Right lobe of liver (tissue), 6 donors: ENCODE data around the gene NUP58. TPM values are rescaled to one million over a fixed set of nuclear protein-coding genes. Genes with fewer than 3 reads are reported as not detected.

Experiments
- ATAC-seq, 4 donors: fragments of 200-7000 bp; cut with Tn5 transposase; one replicate each; pipeline ENCODE4 v1.9.1; 2020; ENCODE audit warnings: mild to moderate bottlenecking in 4 of 4, moderate library complexity in 4 of 4
- DNase-seq, 3 donors: peaks; one replicate each; pipeline ENCODE4 v3.0.0-alpha.2; 2020
- H3K27ac ChIP-seq, 3 donors: fragments of 200-600 bp; one replicate each; pipeline ENCODE4 v1.8.0; 2022
- H3K27me3 ChIP-seq, 2 donors: fragments of 200-600 bp; one replicate each; pipeline ENCODE4 v1.8.0; 2022
- H3K36me3 ChIP-seq, 4 donors: fragments of 200-600 bp; sonication (generic) in 1 of 4; one replicate each; pipeline versions ENCODE4 v1.5.1 to v1.8.0; 2017 to 2022; ENCODE audit warnings: control low read depth in 1 of 4
- H3K4me1 ChIP-seq, 4 donors: fragments of 200-600 bp; sonication (generic) in 1 of 4; one replicate each; pipeline versions ENCODE4 v1.5.1 to v1.8.0; 2017 to 2022; ENCODE audit warnings: control low read depth in 1 of 4
- H3K4me3 ChIP-seq, 3 donors: fragments of 200-600 bp; one replicate each; pipeline ENCODE4 v1.8.0; 2022
- H3K9me3 ChIP-seq, 4 donors: fragments of 200-600 bp; sonication (generic) in 1 of 4; one replicate each; pipeline versions ENCODE4 v1.5.1 to v1.8.0; 2017 to 2022; ENCODE audit warnings: control low read depth in 1 of 4
- CTCF ChIP-seq, 4 donors: fragments of 200-600 bp in 3 of 4; fragments of 450-650 bp in 1 of 4; IDR thresholded peaks; one replicate each; pipeline versions ENCODE4 v1.5.1 to v1.8.0; 2016 to 2022; ENCODE audit warnings: antibody characterized with exemption in 4 of 4, mild to moderate bottlenecking in 2 of 4
- POLR2A ChIP-seq: fragments of 450-650 bp; IDR thresholded peaks from one replicate; pipeline ENCODE4 v1.6.1; 2017; ENCODE audit warnings: antibody characterized with exemption, mild to moderate bottlenecking
- WGBS: methylation state at CpG from one replicate; pipeline ENCODE4 v1.1.6; 2018; ENCODE audit warnings: low coverage, low lambda C conversion rate; ENCODE audit not compliant: insufficient coverage; ENCODE audit errors: missing lambda C conversion rate; 5-methylcytosine and 5-hydroxymethylcytosine counted together
- intact Hi-C, 2 donors: fragments of 100-400 bp; cut with DNase I; formaldehyde crosslinking; loops; one replicate each; pipeline versions ENCODE4 v1.11.2 to v1.14.1; 2022
- total RNA-seq, 6 experiments: library from RNA; depleted of rRNA in 2 of 6; stranded (reverse); fragments of >200 nt in 2 of 6; fragmentation: NEBNext Ultra II Directional in 3 of 6; extraction: Animal tissue kit (Norgen Biotek cat#: 25700) in 3 of 6; gene quantifications; one replicate each; pipeline versions ENCODE4 v1.1.0 to v1.2.4, GENCODE V29; 2016 to 2023
- donor health status: DM: no; HTN: yes; CAD: no.
- donor health status: DM: no; HTN: no; CAD: no.
- donor health status: DM: no; HTN: no; CAD: no.
- donor health status: DM: no; HTN: yes; CAD: no.
- donor health status: DM: no; HTN: yes; CAD: no.

Gene NUP58
- total RNA-seq, 6 experiments from 2014 or later: 11.7 to 33.2 (median 21.6) TPM

DNA sequence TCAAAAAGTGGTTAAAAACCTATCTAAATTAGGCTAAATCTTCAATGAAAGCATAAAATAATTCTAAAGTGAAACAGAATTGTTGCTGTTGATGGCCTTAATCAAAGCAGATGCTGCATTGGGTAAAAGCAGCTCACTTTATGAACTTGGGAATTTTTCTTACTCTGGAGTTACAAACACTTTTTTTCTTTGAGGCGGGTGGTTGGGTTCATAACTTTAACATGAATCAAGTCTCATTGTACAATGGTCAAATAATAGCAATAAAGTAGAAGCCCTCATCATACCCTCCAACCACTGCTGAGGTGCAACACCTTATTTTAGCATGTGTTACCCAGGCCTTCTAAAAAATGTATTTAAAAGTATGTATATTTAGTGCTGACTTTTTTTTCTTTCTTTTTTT is 29.1 kb downstream of the NUP58 start:
- H3K27ac ChIP-seq: no peak overlapping the region
- DNase-seq (no peak), ATAC-seq (no peak)
- WGBS: 100% methylated on average over 1 of the region's 1 CpG
- H3K36me3 ChIP-seq: peaks cover 0 to 73% (median 29%) of the 10 kb centered on the region in 4 donors
- H3K4me1 ChIP-seq: no peaks in the 10 kb centered on the region
- no peaks in the 10 kb centered on the region for H3K27me3 ChIP-seq
- H3K4me3 ChIP-seq: no peak overlapping the region
- no peak for TF ChIP-seq POLR2A
- no peak for TF ChIP-seq CTCF (IDR thresholded peaks at IDR 0.05)
- H3K9me3 ChIP-seq: no peaks in the 10 kb centered on the region
- intact Hi-C loops: no loop called here

DNA sequence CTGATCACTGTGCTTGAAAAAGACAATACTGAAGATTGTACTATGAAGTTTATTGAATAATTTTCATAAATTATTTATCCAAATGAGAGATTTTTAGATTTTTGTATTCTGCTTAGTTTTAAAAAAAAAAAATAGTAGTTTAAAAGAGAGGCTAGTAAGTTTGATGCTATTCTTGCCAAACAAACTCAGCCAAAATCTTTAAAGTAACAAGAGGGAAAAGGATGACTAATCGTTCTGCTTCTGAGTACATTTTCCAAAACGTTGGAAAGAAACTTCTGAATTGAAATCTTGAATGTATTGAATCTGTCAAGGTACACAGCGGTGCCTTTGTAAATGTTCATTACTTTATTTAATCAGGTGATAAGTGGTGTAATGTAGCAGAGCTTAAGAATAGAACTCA is 34.4 kb downstream of the NUP58 start:
- intact Hi-C loops: no loop called here
- ATAC-seq (no peak), DNase-seq (no peak)
- no peak for TF ChIP-seq CTCF (IDR thresholded peaks at IDR 0.05)
- no peak for TF ChIP-seq POLR2A
- H3K36me3 ChIP-seq: peaks cover 0 to 44% (median 10%) of the 10 kb centered on the region in 4 donors
- H3K9me3 ChIP-seq: no peaks in the 10 kb centered on the region
- no peaks in the 10 kb centered on the region for H3K4me1 ChIP-seq
- 61% methylated on average over 3 of the region's 3 CpGs for WGBS
- no peak overlapping the region for H3K27ac ChIP-seq
- no peaks in the 10 kb centered on the region for H3K27me3 ChIP-seq
- H3K4me3 ChIP-seq: no peak overlapping the region

GRCh38 chr13:25345576-25345975 is 44.2 kb downstream of the NUP58 start:
- peaks cover 0 to under 1% (median 0%) of the 10 kb centered on the region in 4 donors for H3K36me3 ChIP-seq
- intact Hi-C loops: no loop called here
- 100% methylated on average over 2 of the region's 2 CpGs for WGBS

GRCh38 chr13:25347151-25347550 is 45.7 kb downstream of the NUP58 start:
- DNase-seq (no peak), ATAC-seq (no peak)
- Histone ChIP-seq H3K9me3 (no peaks in the 10 kb centered on the region), H3K27me3 (no peaks in the 10 kb centered on the region), H3K36me3 (no peaks in the 10 kb centered on the region), H3K4me3 (no peak overlapping the region), H3K4me1 (no peaks in the 10 kb centered on the region), H3K27ac (no peak overlapping the region)
- whole genome bisulfite sequencing: 67% methylated on average over 2 of the region's 2 CpGs
- intact Hi-C loops: no loop called here
- no peak for TF ChIP-seq CTCF (IDR thresholded peaks at IDR 0.05)
- no peak for TF ChIP-seq POLR2A

More at GRCh38 chr13:25345576-25345975, 44.2 kb downstream of the NUP58 start:
- H3K4me3 ChIP-seq: no peak overlapping the region
- H3K4me1 ChIP-seq: no peaks in the 10 kb centered on the region
- DNase-seq (no peak), ATAC-seq (no peak)
- no peaks in the 10 kb centered on the region for H3K27me3 ChIP-seq
- H3K9me3 ChIP-seq: no peaks in the 10 kb centered on the region
- no peak for TF ChIP-seq CTCF (IDR thresholded peaks at IDR 0.05)
- TF ChIP-seq POLR2A: no peak
- no peak overlapping the region for H3K27ac ChIP-seq

- intact Hi-C loops: no loop called here
- Histone ChIP-seq H3K27ac (no peak overlapping the region), H3K27me3 (no peaks in the 10 kb centered on the region), H3K4me1 (no peaks in the 10 kb centered on the region), H3K4me3 (no peak overlapping the region), H3K36me3 (no peaks in the 10 kb centered on the region), H3K9me3 (no peaks in the 10 kb centered on the region)
- DNase-seq (no peak), ATAC-seq (no peak)
- TF ChIP-seq POLR2A: no peak
- no peak for TF ChIP-seq CTCF (IDR thresholded peaks at IDR 0.05)
- WGBS: 93% methylated on average over 1 of the region's 1 CpG
These were observed 50.0 kb downstream of the NUP58 start for GRCh38 chr13:25351404-25351803.
